Subcutaneous adipose tissue (tissue), 4 donors: ENCODE measurements around the gene HECW1. TPM values are rescaled to one million over a fixed set of nuclear protein-coding genes. Genes with fewer than 3 reads are reported as not detected.

Experiments used
- CTCF ChIP-seq: fragments of 450-650 bp; IDR thresholded peaks from one replicate; pipeline ENCODE4 v1.5.1; 2016; ENCODE audit warnings: low read depth, mild to moderate bottlenecking, control low read depth, antibody characterized with exemption, moderate library complexity
- total RNA-seq, 4 donors: library from RNA; depleted of rRNA; stranded (reverse); fragments of >200 nt; gene quantifications; one replicate each; pipeline ENCODE4 v1.1.0, GENCODE V29; 2016

HECW1 gene
- total RNA-seq, 4 donors from 2014 or later = 0.38 to 2.2 (median 0.80) TPM

DNA sequence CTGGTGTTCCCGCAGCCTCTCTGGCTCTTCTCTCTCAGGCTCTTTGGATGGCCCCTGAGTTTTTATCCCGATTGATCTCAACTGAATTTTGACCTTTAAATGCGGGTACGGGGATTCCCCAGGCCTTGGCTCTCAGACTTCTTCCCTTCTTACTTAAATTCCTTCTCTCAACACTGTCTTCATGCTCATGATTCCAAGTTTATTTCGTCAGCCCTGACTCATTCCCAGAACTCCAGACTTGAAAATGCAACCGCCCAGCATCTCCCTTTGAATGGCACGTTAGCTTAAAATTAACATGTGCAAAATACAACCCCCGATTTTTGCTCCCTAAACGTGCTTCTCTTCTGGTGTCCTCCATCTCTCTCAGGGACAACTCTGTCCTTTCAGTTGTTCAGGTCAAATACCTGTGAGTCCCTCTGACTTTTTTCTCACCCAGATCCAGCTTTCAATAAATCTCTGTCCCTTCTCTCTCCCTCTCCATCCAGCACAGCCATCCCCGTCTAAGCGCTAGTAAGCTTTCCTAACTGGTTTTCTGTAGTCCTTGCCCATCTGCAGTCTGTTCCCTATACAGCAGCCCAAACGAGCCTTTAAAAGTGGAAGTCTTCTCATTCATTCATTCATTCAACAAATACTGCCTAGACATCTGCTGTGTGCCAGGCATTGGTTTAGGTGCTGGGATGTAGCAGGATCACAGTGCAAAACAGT, 7.1 kb downstream of the HECW1 start:
- no peak for TF ChIP-seq CTCF

DNA sequence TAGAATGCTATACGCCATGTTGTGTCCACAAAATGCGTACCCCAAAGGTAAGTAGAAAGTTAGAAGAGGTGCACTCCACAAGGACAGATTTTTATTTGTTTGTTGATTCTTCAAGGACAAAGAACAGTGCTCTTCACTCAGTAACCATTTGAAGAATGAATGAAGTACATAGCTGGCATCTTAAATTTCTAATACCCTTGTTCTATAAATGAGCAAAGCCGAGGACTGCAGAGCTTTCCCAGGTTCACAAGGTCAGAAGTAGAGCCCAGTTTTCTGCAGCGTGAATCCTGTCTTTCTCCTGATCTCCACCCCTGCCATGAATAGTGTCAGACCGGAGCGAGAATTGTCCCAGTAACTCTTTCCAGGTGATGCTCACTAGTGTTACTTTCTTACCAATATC, 9.5 kb downstream of the HECW1 start:
- TF ChIP-seq CTCF = no peak

GRCh38 chr7:43123457-43123856, 11.0 kb downstream of the HECW1 start:
- no peak for TF ChIP-seq CTCF

DNA sequence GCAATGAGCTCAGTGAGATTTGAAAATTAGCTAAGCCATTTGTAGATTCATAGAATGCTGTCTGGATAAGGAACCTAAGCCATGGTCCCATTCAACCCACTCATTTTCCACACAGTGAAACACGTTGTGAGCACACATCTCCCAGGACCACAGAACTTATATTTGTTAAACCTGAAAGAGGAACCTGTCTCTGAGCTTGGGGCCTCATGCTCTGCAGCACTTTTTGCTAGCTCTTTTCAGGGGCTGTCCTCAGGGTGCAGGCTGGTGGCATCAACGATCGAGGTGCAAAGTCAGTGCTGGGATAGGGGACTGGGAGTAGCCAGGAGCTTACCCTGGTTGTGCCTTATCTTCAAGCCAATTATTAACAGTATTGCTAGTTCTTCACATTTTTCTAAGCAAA, 11.9 kb downstream of the HECW1 start:
- TF ChIP-seq CTCF = no peak

DNA sequence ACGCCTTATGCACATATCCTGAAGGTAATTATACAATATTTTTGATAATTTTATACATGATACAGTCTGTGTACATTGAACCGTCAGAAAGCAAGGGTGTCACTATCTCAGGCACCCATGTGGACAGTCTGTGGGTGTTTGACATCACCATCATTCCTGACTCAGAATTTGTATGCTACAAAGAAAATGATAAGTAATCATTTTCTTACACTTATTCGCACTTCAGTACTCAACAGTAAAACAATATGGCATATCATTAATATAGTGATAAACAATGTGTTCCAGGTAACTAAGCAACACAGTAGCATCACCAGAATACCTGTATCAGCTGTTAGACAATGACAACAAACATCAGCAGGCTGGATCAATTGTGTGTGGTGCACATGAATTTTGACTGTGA, 17.9 kb downstream of the HECW1 start:
- TF ChIP-seq CTCF = no peak

GRCh38 chr7:43135129-43135528, 22.7 kb downstream of the HECW1 start:
- no peak for TF ChIP-seq CTCF

DNA sequence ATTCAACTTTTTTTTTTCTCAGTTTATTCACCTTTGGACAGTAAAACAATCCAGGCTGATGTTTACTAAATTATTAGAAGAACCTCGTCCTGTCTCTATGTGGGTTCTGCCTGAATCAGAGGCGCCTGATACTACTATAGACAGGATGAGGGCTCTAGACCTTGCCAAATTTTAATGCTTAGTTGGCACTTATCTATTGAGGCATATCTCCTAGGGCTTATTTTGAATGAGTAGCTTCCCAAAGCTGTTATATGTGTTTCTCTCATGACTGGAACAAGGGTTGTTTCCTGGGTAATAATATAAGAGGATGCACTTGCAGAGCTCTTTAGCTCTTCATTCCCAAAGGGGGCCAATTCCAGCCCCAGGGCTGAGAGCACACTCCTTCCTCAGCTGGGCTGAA, 23.6 kb downstream of the HECW1 start:
- no peak for TF ChIP-seq CTCF
